GM19452 (cell line): ENCODE data around the gene TRAF1.

ENCODE experiments used
- ATAC-seq: cut with Tn5 transposase; IDR thresholded peaks from one replicate; pipeline ENCODE4 v1.9.1; 2021; ENCODE audit not compliant: unreplicated experiment

Gene TRAF1

DNA sequence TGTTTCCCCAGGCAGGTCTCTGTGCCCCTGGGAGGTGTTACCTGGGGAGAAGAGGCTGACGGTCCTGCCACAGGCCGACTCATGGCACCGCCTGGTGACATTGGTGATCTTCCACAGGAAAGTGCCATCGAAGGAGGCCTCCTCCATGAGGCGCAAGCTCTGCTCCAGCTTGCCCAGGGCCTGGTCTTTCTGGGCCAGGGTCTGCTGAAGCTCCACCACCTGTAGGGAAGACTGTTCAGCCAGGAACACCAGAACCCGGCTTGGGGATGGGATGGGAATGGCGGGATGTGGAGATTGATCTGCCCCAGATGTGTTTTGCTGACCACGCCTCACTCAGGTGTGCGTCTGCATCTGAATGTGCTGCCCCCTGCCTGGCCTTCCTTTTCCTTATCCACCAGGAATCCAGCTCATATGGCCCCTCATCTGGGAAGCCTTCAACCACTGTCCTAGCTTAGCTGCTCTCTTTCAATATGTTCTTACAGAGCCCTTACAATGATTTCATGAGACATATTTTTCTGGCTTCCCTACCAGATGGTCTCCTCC is 15.2 kb downstream of the TRAF1 start:
- no peak for ATAC-seq

DNA sequence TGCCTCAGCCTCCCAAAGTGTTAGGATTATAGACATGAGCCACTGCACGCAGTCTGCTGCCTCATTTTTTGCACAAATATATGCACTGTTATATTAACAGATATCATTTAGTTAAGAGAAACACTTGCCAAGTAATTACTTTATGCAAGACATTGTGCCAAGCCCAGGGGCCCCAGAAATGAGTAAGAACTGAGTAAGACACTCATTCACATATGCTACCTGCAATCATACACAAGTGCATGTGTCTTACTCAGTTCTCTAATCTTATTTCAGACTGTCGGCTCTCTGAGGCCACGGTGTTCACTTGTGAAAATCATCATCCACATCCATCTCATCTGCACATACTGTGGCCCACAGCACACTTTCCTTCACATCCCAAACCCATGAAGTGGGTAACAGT is 16.0 kb downstream of the TRAF1 start:
- no peak for ATAC-seq

DNA sequence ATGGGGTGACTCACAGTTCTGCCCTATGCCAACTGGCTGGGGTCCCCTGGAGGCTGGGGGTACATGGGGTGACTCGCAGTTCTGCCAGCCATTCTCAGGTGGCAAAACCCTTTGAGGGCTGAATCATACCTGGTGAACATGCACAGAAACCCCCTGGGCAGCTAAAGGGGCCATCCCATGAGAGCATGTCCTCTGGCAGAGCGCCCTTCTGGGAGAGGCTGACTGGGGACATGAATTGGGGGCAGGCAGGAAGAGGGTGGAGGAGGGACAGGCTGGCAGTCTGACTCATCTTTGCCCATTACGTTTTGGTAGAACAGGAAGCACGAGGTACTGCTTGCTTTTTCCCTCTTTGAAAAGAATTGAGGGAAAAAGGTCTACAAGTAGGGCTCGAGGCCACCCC is 16.7 kb downstream of the TRAF1 start:
- ATAC-seq, result no peak

DNA sequence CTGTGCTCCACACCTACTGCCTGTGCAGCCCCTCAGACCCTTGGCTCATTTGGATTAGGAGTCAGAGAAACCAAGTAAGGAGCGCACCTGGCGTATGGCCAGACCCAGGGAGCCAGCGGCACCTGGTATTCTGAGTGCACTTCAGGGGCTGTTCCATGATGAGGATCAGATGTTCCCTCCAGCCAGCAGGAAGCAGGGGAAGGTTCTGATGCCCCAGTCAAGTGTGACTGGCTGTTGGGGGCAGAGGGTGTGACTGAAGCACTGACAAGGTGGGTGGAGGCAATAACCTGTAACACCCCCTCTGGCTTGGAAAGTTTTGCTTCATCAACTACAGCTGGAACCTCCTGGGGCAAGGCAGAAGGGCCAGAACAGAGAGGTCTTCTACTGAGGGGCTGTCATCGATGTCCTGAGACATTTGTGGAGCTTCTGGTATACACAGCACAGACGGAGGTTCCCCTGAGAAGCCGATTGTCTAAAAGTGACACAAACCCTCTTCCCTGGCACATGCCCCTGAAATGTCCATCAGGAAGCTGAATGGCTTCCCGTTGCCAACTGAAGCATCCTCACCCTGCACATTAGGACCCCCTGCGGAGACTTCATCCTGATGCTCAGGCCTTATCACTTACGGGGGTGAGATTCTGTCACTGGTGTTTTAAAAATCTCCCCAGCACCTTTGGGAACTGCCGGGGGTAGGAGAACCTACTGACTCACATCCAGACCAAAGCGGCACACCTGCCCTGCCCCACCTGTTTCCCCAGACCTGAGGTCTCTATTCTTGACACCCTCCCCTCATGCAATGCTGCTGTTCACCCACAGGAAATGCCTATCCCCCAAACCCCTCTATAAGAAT is 21.1 kb downstream of the TRAF1 start:
- ATAC-seq, result no peak

DNA sequence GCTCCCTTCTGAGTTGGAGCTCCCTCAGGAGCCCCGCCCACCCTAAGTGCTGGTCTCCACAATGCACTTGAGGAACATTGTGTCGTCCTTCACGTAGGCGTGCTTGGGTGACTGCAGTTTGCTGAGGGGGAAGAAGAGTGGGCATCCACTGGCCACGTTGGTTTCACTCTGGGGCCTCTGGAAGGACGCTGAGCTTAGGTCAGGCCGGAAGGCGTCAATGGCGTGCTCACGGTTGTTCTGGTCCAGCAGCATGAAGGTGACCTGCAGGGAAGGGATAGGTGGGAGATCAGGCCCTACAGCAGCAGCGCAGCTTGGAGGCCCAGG is 21.7 kb downstream of the TRAF1 start:
- no peak for ATAC-seq

DNA sequence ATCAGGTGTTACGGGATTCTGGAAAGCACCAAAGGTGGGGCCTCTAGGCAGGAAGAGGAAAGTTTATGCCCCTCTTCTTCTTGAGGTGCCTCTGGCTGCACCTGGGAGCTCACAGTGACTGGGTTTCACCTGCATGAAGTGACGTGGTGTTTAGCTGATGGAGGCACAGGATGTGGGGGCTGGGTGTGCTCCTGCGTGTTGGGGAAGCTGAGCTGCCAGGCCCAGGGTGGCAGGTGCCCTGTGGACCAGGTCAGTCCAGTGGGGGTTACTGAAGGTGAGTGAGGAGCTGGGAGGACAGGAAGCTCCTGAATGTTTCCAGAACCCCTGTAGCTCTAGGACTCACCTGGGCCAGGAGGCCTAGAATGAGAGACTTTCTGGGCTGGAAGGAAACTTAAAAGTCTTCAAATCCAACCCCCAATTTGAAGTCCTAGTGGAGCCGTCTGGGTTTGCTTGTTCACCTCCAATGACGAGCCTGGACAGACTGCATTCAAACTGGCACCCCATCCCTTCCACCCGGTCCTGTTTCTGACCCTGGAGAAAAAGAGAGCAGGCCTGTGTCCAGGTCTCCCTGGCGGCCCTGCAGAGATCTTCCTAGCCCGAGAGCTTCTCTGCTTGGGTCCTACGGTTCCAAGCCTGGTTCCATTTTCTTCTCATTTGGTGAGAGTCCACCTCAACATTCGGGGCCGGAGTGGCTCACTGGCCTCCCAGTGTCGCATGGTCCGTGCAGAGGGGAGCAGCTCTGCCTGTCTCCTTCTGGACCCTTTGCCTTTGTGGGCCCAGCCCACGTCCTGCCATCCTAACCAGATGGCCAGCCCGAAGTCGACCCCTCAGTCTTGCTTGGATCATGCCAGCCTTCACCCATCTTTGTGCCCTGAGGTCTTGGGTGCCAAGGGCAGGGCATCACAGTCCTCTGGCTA is 22.3 kb downstream of the TRAF1 start:
- ATAC-seq, result no peak

DNA sequence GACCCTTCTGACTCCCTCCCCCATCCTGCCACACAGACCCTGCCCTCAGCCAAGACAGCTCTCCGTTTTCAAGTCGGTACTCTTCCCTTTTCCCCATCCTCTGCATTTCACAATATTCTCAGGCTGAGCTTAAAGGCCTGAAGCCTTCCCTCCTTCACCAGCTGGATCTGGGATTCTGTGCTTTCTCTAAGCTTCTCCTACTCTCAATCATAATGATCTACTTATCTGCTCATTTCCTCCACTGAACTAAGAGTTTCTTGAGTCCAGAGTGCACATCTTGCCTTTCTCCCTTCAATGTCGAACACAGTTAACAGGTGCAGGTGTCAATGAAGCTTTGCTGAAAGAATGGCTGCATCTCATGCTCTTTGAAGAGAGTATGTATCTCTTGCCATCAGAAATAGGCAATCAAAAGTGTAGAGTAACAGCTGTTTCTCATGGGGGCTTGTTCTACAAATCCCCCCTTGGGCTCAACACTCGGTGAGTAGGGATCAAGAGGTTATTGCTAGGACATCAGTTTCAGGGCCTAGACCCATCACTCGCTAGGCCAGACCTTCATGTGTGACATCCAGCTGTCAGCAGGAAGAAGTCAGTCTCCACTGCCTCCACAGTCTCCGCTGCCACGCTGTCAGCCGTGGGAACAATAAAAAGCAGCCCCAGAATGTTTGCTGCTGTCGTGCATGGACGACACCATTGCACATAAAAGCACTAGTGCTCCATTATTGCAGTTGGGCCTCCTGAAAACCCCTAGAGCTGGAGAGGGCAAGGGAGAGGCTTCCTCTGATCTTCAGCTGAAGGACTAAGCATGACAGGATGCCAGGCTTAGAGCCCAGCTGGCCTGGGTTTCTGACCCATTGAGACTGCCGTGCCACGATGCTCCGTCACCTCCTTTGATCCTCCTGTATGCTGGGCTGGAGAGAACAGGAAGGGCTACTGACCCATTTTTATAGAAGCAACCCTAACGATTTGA is 23.7 kb downstream of the TRAF1 start:
- no peak for ATAC-seq

DNA sequence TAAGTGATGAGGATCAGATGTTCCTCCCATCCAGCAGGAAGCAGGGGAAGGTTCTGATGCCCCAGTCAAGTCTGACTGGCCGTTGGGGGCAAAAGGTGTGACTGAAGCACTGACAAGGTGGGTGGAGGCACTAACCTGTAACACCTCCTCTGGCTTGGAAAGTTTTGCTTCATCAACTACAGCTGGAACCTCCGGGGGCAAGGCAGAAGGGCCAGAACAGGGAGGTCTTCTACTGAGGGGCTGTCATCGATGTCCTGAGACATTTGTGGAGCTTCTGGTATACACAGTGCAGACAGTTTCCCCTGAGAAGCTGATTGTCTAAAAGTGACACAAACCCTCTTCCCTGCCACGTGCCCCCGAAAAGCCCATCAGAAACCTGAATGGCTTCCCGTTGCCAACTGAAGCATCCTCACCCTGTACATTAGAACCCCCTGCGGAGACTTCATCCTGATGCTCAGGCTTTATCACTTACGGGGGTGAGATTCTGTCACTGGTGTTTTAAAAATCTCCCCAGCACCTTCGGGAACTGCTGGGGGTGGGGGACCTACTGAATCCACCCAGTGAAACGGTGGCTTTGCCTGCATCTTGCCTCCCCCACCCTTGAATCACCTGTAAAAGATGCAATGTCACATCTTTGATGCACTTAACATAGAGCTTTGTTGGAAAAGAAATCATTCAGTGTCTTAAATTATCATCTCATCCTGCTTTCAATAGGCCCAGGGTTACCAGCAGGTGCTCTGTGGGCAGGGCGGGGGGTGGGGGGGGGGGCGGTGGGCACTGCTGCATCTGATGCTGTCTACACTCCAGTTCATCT is 24.6 kb downstream of the TRAF1 start:
- ATAC-seq, result no peak

DNA sequence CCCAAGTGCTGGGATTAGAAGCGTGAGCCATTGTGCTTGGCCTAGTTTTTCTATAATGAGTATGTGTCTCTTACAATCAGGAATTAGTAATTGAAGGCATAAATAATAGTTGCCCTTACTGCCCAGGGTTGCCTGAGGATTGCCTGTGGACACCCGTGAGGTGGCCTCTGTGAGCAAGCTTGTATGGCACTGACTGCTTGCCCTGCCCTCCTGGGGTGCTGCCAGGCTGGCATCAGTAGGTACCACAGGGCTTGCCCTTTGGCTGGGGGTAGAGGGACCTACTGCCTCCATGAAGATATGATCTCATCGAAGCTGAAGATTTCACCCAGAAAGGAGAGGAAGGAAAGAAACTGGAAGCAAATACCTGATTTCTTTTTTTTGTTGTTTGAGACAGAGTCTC is 25.8 kb downstream of the TRAF1 start:
- no peak for ATAC-seq

DNA sequence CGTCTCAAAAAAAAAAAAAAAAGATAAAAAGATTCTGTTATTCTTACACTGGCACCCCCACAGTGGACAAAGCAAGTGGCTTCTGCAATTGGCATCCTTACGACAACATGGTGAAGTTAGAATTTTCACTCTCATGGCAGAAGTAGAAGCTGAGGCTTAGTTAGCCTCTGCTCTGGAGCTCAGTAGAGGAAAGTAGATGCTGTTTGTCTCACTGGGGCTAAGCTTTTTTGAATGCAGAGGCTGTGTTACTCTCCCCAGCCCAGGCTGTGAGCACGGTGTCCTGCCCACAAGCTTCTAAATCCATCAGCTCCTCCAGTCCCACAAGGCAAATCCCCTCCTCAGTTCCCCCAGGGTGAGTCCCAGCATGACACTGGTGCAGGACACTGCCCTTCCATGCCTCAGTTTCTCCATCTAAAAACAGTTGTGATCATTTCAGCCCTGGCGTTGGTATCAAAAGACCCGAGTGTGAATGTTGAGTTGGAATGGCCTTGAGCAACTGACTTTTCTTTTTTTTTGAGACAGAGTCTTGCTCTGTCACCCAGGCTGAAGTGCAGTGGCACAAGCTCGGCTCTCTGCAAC is 27.0 kb downstream of the TRAF1 start:
- no peak for ATAC-seq

DNA sequence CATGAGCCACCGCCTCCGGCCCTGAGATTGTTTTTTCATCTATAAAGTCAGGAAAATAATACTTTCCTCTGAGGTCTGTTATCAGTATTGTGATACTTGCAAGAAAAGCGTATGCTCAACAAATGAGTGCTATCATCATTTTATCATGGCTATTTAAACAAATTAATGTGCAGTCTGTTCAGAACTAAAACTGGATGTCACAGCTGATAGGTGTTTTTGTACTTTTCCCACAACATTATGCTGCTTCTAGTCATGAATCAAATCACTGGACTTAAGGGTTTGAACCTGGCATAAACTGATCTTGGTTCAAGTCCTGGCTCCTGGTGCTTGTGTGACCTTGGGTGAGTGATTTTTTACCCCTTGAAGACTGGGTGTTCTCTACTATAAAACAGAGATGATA is 28.2 kb downstream of the TRAF1 start:
- no peak for ATAC-seq

DNA sequence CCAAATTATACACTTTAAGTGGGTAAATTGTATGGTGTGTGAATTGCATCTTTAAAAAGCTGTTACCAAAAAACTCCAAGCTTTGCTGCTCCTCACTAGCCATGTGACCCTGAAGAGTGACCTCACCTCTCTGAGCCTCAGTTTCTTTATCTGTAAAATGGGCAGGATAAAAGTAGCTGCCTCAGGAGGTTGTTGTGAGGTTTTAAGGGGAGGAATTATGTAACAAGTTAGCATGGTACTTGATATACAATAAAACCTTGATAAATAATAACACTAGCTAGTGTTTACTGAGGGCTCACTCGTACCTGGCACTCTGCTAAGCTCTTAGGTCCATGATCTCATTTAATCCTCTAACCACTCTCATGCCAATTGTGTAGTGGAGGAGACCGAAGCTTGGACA is 30.6 kb downstream of the TRAF1 start:
- ATAC-seq, result no peak

DNA sequence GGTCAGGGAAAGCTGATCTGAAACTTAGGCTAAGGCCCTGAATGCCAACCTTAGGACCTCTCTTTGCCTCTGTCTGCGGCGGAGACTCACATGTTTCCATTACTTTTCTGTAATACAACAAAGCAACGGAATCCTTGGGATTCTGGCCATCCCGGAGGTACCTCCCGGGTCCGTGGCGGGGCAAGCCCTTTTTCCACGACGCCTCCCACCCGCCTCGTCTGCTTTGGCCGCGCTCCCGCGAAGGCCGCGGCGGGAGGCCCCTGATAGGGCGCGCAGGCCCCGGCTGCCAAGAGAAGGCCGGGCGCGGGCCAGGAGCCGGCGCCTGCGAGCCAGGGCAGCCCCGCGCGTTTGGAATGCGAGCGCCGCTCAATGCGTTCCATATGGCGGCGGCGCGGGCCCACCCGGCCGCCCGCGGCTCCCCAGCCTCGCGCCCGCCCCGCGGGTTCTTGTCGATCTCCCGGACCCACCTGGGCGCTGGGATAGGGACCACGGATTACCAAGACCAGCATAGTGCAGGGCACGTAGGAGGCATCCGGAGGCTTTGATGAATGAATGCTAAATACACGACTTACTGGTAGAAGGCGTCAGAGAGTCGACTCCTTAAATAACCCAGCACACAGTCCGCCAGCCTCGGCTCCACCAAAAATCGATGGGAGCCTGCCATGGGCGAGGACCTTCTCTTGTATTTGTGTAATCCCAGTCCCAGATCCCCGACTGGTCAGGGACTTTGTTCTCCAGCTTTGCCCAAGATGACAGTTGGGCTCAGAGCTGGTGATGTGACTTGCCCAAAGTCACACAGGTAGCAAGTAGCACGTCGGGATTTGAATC is 32.1 kb downstream of the TRAF1 start:
- no peak for ATAC-seq

DNA sequence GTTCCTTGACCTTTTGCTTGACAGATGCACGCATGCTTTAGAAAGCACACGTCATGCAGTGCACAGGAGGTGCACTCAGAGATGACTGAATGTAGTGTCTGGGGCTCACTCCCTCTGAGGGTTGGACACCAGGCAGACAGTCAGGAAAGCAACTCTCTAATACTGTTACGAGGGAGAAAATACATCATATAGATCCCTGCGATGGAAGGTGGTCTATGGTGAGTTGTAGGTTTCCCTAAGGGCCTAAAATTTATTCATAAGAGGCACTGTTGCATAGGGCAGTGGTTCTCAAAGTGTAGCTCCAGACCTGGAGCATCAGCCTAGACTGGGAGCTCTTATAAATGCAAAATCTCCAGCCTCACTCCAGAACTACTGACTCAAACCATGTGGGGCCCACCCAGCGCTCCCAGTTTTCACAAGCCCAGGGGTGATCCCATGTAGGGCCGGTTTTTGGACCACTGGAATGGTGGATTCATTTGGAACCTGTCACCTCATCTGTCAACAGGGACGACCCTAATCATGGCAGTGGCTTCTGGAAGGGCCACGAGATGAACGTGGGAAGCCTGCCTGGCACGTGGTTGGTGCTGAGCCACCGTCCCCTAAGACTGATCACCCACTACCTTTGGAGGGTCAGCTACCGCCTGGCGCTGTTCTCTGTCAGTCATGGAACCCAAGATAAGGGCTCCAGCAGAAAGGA is 32.8 kb downstream of the TRAF1 start:
- no peak for ATAC-seq

DNA sequence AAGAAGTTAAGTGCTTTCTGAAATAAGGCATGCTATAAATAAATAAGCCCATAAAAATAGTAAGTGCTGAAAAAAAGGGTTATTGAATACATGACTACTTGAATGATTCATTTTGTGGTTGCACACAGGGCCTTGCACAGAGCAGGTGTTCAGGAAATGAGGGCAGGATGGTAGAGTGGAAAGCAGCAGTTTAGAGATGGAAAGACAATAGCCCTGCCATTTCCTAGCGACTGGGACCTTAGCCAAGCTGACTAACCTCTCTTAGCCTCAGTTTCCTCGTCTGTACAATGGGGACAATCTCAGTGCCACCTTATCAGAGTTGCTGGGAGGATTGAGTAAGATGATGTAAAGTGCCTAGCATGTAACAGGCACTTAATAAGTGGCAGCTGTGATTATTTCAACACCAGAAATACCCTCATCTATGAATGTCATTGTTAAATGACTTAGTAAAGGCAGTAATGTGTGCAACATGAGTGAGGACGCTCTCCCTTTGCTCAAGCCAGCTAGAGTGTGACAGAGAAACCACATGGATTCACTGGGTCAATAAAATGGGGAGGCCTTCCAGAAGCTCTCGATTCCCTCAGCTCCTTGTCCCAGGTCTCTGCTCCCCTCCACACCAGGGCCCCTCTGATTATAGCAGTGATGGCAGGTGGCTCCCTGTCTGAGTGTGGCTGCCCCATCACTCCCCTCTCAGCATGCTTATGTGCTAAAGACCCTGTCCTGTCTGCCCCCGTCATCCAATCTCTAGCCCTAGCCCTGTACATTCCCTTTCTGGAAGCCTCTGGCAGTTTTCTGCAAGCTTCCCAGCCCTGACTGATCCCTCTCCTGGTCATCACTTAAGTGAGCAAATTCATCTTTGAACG is 33.6 kb downstream of the TRAF1 start:
- peak; percentile 72 for ATAC-seq

DNA sequence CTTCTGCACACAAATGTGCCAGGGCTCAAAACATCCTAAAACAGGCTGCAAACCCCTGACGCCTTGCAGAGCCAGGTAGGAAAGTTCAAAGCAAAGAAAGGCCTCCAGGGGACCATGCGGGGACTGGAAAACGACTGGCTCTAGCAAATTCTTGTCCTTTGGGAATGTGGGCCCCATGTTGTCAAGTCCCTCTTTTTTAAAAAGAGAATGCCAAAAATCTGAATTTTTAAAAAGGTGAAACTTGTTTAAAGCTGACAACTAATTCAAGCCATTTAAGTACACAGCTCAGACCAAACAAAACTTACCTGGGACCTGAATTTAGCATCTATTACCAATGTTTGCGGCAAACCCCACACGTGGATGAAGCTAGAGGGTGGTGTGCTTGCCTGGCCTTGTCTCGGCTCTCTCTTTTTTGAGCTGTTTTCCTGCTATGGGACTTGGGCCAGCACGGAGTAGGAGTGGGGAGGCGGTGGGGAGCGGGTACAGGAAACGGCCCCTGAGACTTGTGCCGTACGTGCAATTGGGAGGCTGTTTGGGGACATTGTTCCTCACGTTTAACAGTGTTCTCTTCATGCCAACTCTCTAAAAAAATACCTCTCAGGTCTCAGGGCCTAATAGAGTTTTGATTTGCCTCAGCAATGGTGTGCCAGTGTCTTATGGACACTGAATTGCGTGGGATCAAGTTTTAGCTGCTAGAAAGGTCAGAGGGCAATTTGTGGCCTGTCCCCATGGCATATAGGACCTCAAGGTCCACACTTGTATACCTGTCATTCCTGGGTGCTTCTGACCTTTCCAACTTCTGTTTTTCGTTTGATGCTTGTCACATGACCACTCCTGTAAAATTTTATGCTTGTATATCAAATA is 34.5 kb downstream of the TRAF1 start:
- peak; percentile 41 for ATAC-seq
